Effector CD4-positive, alpha-beta T cell (primary cell): Measurements from ENCODE around the gene CCDC146.
"Not testable (repeated sequence)": the region's sequence is repeated elsewhere in the genome, so short reads cannot be mapped to it uniquely, and the experiment has no call there.

Source experiments
- DNase-seq: peaks from one replicate; pipeline ENCODE4 v3.0.0-alpha.2; 2020
- total RNA-seq: gene quantifications from one replicate; lab custom pipeline; 2026; lab: John Stamatoyannopoulos, UW

Gene CCDC146
- total RNA-seq: 13.3 reads per million, percentile 38 among the genes with 10 or more reads in this experiment

GRCh38 chr7:77121860-77122681, at the start of gene CCDC146:
Gene CCDC146 (plus strand): TSS chr7:77122615. CDS start chr7:77167669, 45,054 bp downstream.
- peak; percentile 93 for DNase-seq

GRCh38 chr7:77074786-77075396, 47.5 kb upstream of the CCDC146 start:
- DNase-seq: not testable (repeated sequence)

GRCh38 chr7:77077060-77077459, 45.4 kb upstream of the CCDC146 start:
- DNase-seq: not testable (repeated sequence)

GRCh38 chr7:77079112-77079511, 43.3 kb upstream of the CCDC146 start:
- DNase-seq: not testable (repeated sequence)

GRCh38 chr7:77079624-77080023, 42.8 kb upstream of the CCDC146 start:
- not testable (repeated sequence) for DNase-seq

GRCh38 chr7:77080236-77080635, 42.2 kb upstream of the CCDC146 start:
- not testable (repeated sequence) for DNase-seq

GRCh38 chr7:77082192-77082591, 40.2 kb upstream of the CCDC146 start:
- DNase-seq: not testable (repeated sequence)

GRCh38 chr7:77092301-77092700, 30.1 kb upstream of the CCDC146 start:
- DNase-seq: not testable (repeated sequence)

GRCh38 chr7:77100501-77100900, 21.9 kb upstream of the CCDC146 start:
- not testable (repeated sequence) for DNase-seq

- not testable (repeated sequence) for DNase-seq
These were observed 21.2 kb upstream of the CCDC146 start for GRCh38 chr7:77101187-77101586.

GRCh38 chr7:77102671-77103070, 19.7 kb upstream of the CCDC146 start:
- DNase-seq: not testable (repeated sequence)

- not testable (repeated sequence) for DNase-seq
These were observed 16.5 kb upstream of the CCDC146 start for GRCh38 chr7:77105904-77106303.

GRCh38 chr7:77107659-77108058, 14.8 kb upstream of the CCDC146 start:
- not testable (repeated sequence) for DNase-seq

GRCh38 chr7:77108362-77108761, 14.1 kb upstream of the CCDC146 start:
- DNase-seq: not testable (repeated sequence)

- not testable (repeated sequence) for DNase-seq
These were observed 9.6 kb upstream of the CCDC146 start for GRCh38 chr7:77112719-77113306.

- not testable (repeated sequence) for DNase-seq
These were observed 3.1 kb downstream of the CCDC146 start for GRCh38 chr7:77125486-77125885.

- not testable (repeated sequence) for DNase-seq
These were observed 4.6 kb downstream of the CCDC146 start for GRCh38 chr7:77127009-77127408.

- DNase-seq: not testable (repeated sequence)
These were observed 6.4 kb downstream of the CCDC146 start for GRCh38 chr7:77128582-77129410.

- not testable (repeated sequence) for DNase-seq
These were observed 9.4 kb downstream of the CCDC146 start for GRCh38 chr7:77131781-77132180.

GRCh38 chr7:77138668-77139067, 16.3 kb downstream of the CCDC146 start:
- not testable (repeated sequence) for DNase-seq

- not testable (repeated sequence) for DNase-seq
These were observed 17.9 kb downstream of the CCDC146 start for GRCh38 chr7:77140291-77140690.

GRCh38 chr7:77152232-77152631, 29.8 kb downstream of the CCDC146 start:
- DNase-seq: not testable (repeated sequence)
